ENCODE results near the gene SYTL1.
"Not testable (repeated sequence)": the region's sequence is repeated elsewhere in the genome, so short reads cannot be mapped to it uniquely, and the experiment has no call there.

SYTL1 gene

GRCh38 chr1:27366113-27366410, 24.2 kb downstream of the SYTL1 start:
- peak; percentile 72 for DNase-seq

- peak; percentile 70 for DNase-seq
Measured at GRCh38 chr1:27366411-27367159, 24.8 kb downstream of the SYTL1 start, which contains the start of gene MAP3K6. Gene MAP3K6, minus strand, starts transcription at chr1:27366961. Its CDS starts 364 bp downstream, at chr1:27366597.

- DNase-seq, result no peak
Measured at GRCh38 chr1:27367160-27367650, 25.4 kb downstream of the SYTL1 start.

- no peak for DNase-seq
Measured at GRCh38 chr1:27368869-27369582, 27.2 kb downstream of the SYTL1 start.

- no peak for DNase-seq
Measured at GRCh38 chr1:27372022-27372807, 30.4 kb downstream of the SYTL1 start.

GRCh38 chr1:27372808-27373690, 31.2 kb downstream of the SYTL1 start:
- DNase-seq, result no peak

- no peak for DNase-seq
Measured at GRCh38 chr1:27374362-27375086, 32.7 kb downstream of the SYTL1 start, which contains the start of gene FCN3. Gene FCN3, minus strand, starts transcription at chr1:27374824. Its CDS starts 6 bp downstream, at chr1:27374818.

GRCh38 chr1:27377760-27378495, 36.1 kb downstream of the SYTL1 start:
- no peak for DNase-seq

- DNase-seq, result no peak
Measured at GRCh38 chr1:27379564-27380122, 37.8 kb downstream of the SYTL1 start.

GRCh38 chr1:27380224-27380623, 38.4 kb downstream of the SYTL1 start:
- DNase-seq, result no peak

GRCh38 chr1:27380766-27381733, 39.2 kb downstream of the SYTL1 start:
- DNase-seq, result no peak

GRCh38 chr1:27381969-27382762, 40.3 kb downstream of the SYTL1 start:
- no peak for DNase-seq

- DNase-seq, result no peak
Measured at GRCh38 chr1:27383039-27383605, 41.3 kb downstream of the SYTL1 start, which contains the start of gene CD164L2. Gene CD164L2, minus strand, starts transcription at chr1:27383333. Its CDS starts 94 bp downstream, at chr1:27383239.

- no peak for DNase-seq
Measured at GRCh38 chr1:27383661-27384060, 41.8 kb downstream of the SYTL1 start.

- not testable (repeated sequence) for DNase-seq
Measured at GRCh38 chr1:27384797-27385196, 43.0 kb downstream of the SYTL1 start.

- DNase-seq, result peak; percentile 39
Measured at GRCh38 chr1:27388337-27389005, 46.6 kb downstream of the SYTL1 start.

- peak; percentile 58 for DNase-seq
Measured at GRCh38 chr1:27391511-27392095, 49.8 kb downstream of the SYTL1 start.

All from fibroblast of upper back skin (primary cell).